H1 (cell line): Measurements from ENCODE around the gene SND1.

Experiments used
- BRCA1 ChIP-seq: IDR thresholded peaks from 2 replicates; pipeline ENCODE4 v1.6.1; 2012; ENCODE audit warnings: low read depth, low read length, improper control_type of control experiment
- CTCF ChIP-seq, 3 experiments: IDR thresholded peaks; 1 replicate in 2 of 3; 2 replicates in 1 of 3; pipeline versions ENCODE4 v1.5.1 to v1.6.1; 2011; ENCODE audit warnings: low read length in 3 of 3, mild to moderate bottlenecking in 3 of 3, inconsistent platforms in 2 of 3, low read depth in 1 of 3, moderate library complexity in 1 of 3; ENCODE audit not compliant: insufficient read depth in 1 of 3; ENCODE audit errors: control extremely low read depth in 1 of 3
- GTF2F1 ChIP-seq: IDR thresholded peaks from 2 replicates; pipeline ENCODE4 v1.6.1; 2012; ENCODE audit warnings: low read depth, low read length, improper control_type of control experiment, borderline replicate concordance
- RFX5 ChIP-seq: IDR thresholded peaks from 2 replicates; pipeline ENCODE4 v1.6.1; 2011; ENCODE audit warnings: low read depth, low read length, improper control_type of control experiment, borderline replicate concordance
- SIN3A ChIP-seq, 2 experiments: IDR thresholded peaks in 1 of 2; conservative IDR thresholded peaks in 1 of 2; 2 replicates each; pipeline ENCODE4 v1.6.1; 2011 to 2012; ENCODE audit warnings: low read length in 2 of 2, improper control_type of control experiment in 1 of 2, low read depth in 1 of 2, mild to moderate bottlenecking in 1 of 2
- ZNF274 ChIP-seq: IDR thresholded peaks from 2 replicates; pipeline ENCODE4 v1.7.0; 2012; ENCODE audit warnings: low read length, borderline replicate concordance; ENCODE audit errors: extremely low read depth

DNA sequence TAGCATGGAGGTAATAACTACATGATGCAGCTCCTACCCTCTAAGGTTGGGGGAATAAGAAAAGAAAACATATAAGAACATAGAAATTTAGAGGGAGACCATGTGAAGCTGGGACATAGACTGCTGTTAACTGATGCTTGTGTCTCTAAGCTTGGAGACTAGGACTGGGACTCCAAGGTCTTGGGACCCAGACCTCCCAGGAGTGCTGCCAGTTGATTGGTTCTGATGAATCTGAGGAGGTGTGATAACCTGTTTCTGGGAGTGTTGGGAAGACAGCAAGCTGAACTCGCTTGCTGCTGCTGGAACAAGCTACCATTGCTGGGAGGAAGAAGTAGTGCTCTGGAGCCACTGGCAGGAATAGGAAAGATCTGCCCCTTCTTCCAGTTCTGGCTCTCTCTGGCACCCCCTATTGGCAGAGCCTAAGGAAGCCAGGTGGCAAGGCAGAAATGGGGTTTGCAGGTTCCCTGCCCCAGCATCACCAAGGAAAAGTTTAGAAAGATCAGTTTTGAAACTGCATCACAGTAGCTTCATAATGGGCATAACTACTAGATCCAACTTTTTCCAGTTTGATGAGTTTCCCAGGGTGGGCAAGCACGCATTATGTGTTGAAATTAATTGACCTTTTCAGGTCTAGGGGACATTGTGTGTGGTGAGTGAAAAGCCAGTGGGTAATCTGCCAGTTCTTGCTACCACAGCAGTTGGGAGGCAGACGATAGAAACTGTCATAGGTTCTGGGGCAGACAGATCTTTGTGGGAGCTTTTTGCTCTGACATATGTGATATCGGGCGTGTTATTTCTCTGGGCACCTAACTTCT lies 140.7 kb downstream of the SND1 start:
- TF ChIP-seq BRCA1 (no peak), SIN3A (conservative IDR thresholded peaks at IDR 0.05 in 1 of 2, IDR thresholded peaks at IDR 0.05 in 1 of 2; ENCODE audit: low read depth in 1 of 2, low read length in 2 of 2) (no peak), ZNF274 (no peak), CTCF (IDR thresholded peaks at IDR 0.05; ENCODE audit: control extremely low read depth in 1 of 3, insufficient read depth in 1 of 3, low read depth in 1 of 3, low read length in 3 of 3) (peak; percentile 84 to 99 (median 87)), RFX5 (peak; percentile 56; the same call in 1 of the 2 replicates), GTF2F1 (no peak)
